GM20000 (cell line): ENCODE measurements around the gene MID1.

ENCODE experiments used
- DNase-seq: peaks from one replicate; pipeline ENCODE4 v3.0.0; 2012; ENCODE audit warnings: low spot score
- CTCF ChIP-seq: IDR thresholded peaks from 2 replicates; pipeline ENCODE4 v1.5.1; 2012; ENCODE audit warnings: mild to moderate bottlenecking, control low read depth; ENCODE audit errors: extremely low read depth, missing control alignments

MID1 gene

GRCh38 chrX:10427249-10427648, 193.1 kb downstream of the MID1 start:
- no peak for TF ChIP-seq CTCF
- no peak for DNase-seq

- no peak for DNase-seq
- no peak for TF ChIP-seq CTCF
Observed at GRCh38 chrX:10423716-10424115, 196.7 kb downstream of the MID1 start.

DNA sequence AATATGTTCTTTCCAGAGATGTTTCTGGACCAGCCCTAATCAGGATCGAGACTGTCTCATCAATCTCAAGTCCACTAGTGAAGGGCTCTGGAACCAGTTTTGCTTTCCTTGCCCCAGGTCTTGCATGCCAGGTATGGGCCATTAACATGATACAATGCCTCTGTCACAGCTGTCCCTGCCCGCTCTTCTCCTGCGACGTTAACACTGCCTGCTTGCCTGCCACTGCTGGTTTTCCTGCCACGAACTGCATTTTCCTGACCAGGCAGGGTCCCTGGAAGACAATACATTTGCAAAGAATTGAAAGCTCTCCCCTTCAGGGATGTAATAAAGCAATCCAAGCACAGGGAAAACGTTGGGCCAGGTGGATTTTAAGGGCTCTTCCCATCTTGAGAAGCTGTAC, 200.3 kb downstream of the MID1 start:
- TF ChIP-seq CTCF, result no peak
- no peak for DNase-seq

- no peak for TF ChIP-seq CTCF
- no peak for DNase-seq
Observed at GRCh38 chrX:10416424-10416823, 204.0 kb downstream of the MID1 start.

DNA sequence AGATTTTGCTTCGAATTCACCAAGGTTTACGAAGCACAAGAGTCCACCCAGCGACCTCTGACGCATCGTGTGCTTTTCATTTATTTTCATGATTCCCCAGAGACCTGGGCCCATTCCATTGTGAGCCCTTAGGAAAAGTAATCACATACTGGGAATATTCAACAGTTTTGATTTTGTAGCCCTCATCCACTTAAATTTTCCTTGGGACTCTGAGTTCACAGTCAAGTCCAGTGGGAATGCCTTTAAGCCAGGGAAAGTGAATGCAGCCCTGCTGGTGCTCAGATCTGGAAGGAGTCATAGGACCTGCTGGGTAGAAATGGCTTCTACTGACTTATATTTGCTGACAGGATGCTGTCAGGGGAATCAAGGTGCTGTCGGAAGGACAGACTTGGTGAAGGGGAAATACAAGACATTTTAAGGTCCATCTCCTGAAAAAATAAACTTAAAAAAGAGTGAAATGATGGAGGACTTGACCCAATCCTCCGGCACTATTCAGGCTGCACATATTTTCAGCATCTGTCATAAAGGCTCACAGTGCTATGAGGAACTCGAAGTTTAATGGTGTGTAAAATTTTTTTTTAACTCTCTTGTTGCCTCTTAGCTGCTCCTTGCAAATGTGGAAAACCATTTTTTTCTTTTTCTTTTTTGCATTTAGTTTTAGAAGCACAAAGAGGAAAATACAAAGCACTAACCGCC, 204.9 kb downstream of the MID1 start:
- no peak for TF ChIP-seq CTCF
- DNase-seq, result no peak

GRCh38 chrX:10414862-10415261, 205.5 kb downstream of the MID1 start:
- no peak for DNase-seq
- TF ChIP-seq CTCF, result no peak

- DNase-seq, result no peak
- TF ChIP-seq CTCF, result no peak
Observed at GRCh38 chrX:10414156-10414824, 206.1 kb downstream of the MID1 start.
